OCI-M2 (cell line): ENCODE data around the gene CD38.
"Not testable (repeated sequence)": the region's sequence is repeated elsewhere in the genome, so short reads cannot be mapped to it uniquely, and the experiment has no call there.

Source experiments
- DNase-seq: peaks from one replicate; lab custom pipeline; 2025; ENCODE audit not compliant: unreplicated experiment; lab: John Stamatoyannopoulos, UW

Gene CD38

GRCh38 chr4:15778289-15779241, at the start of gene CD38:
TSS of gene CD38 (plus strand) at chr4:15778328. CDS start at chr4:15778415, 87 bp downstream.
- no peak for DNase-seq

- no peak for DNase-seq
Measured at GRCh38 chr4:15729910-15730533, 48.1 kb upstream of the CD38 start.

- not testable (repeated sequence) for DNase-seq
Measured at GRCh38 chr4:15733061-15733460, 45.1 kb upstream of the CD38 start.

- DNase-seq, result no peak
Measured at GRCh38 chr4:15735536-15735935, 42.6 kb upstream of the CD38 start.

- DNase-seq, result no peak
Measured at GRCh38 chr4:15736514-15737050, 41.5 kb upstream of the CD38 start.

- DNase-seq, result no peak
Measured at GRCh38 chr4:15737255-15737654, 40.9 kb upstream of the CD38 start.

GRCh38 chr4:15738877-15739276, 39.3 kb upstream of the CD38 start:
- DNase-seq, result no peak

GRCh38 chr4:15740764-15741404, 37.2 kb upstream of the CD38 start:
- DNase-seq, result no peak

- no peak for DNase-seq
Measured at GRCh38 chr4:15742083-15742582, 36.0 kb upstream of the CD38 start.

GRCh38 chr4:15742637-15743036, 35.5 kb upstream of the CD38 start:
- no peak for DNase-seq

- DNase-seq, result no peak
Measured at GRCh38 chr4:15744016-15744545, 34.0 kb upstream of the CD38 start.

- no peak for DNase-seq
Measured at GRCh38 chr4:15746110-15746509, 32.0 kb upstream of the CD38 start.

- DNase-seq, result no peak
Measured at GRCh38 chr4:15749001-15749400, 29.1 kb upstream of the CD38 start.

- no peak for DNase-seq
Measured at GRCh38 chr4:15751153-15751552, 27.0 kb upstream of the CD38 start.

- DNase-seq, result no peak
Measured at GRCh38 chr4:15753081-15753480, 25.0 kb upstream of the CD38 start.

GRCh38 chr4:15753786-15754185, 24.3 kb upstream of the CD38 start:
- no peak for DNase-seq

- DNase-seq, result no peak
Measured at GRCh38 chr4:15754323-15754722, 23.8 kb upstream of the CD38 start.

- DNase-seq, result no peak
Measured at GRCh38 chr4:15755321-15756155, 22.6 kb upstream of the CD38 start.

GRCh38 chr4:15756361-15756861, 21.7 kb upstream of the CD38 start:
- no peak for DNase-seq

- DNase-seq, result no peak
Measured at GRCh38 chr4:15757054-15757453, 21.1 kb upstream of the CD38 start.
